NCI-H345 treated with DMSO at 0.1 percent for 48 hours (cell line): ENCODE data around the gene CEP85.
"Not testable (repeated sequence)": the region's sequence is repeated elsewhere in the genome, so short reads cannot be mapped to it uniquely, and the experiment has no call there.

Source experiments
- DNase-seq: peaks from one replicate; lab custom pipeline; 2025; ENCODE audit not compliant: unreplicated experiment; lab: John Stamatoyannopoulos, UW

Gene CEP85

GRCh38 chr1:26288311-26288941 lies 54.4 kb downstream of the CEP85 start:
- no peak for DNase-seq

- no peak for DNase-seq
These were observed 55.4 kb downstream of the CEP85 start for GRCh38 chr1:26289158-26290059.

- DNase-seq, result no peak
These were observed 56.3 kb downstream of the CEP85 start for GRCh38 chr1:26290122-26290881.

GRCh38 chr1:26290882-26291261 lies 56.9 kb downstream of the CEP85 start:
- DNase-seq, result no peak

- no peak for DNase-seq
These were observed 57.4 kb downstream of the CEP85 start for GRCh38 chr1:26291433-26291832.

GRCh38 chr1:26291939-26292338 lies 57.9 kb downstream of the CEP85 start:
- DNase-seq, result no peak

- DNase-seq, result not testable (repeated sequence)
These were observed 58.7 kb downstream of the CEP85 start for GRCh38 chr1:26292735-26293134.

- DNase-seq, result no peak
These were observed 60.0 kb downstream of the CEP85 start for GRCh38 chr1:26293911-26294463.

- no peak for DNase-seq
These were observed 61.5 kb downstream of the CEP85 start for GRCh38 chr1:26295194-26296138.

- no peak for DNase-seq
These were observed 62.5 kb downstream of the CEP85 start for GRCh38 chr1:26296340-26297056.

- DNase-seq, result no peak
These were observed 63.2 kb downstream of the CEP85 start for GRCh38 chr1:26297057-26297790.

- DNase-seq, result no peak
These were observed 63.8 kb downstream of the CEP85 start for GRCh38 chr1:26297791-26298124.

- no peak for DNase-seq
These were observed 66.7 kb downstream of the CEP85 start for GRCh38 chr1:26300578-26301275.

GRCh38 chr1:26302733-26303405 lies 68.9 kb downstream of the CEP85 start:
- no peak for DNase-seq

- no peak for DNase-seq
These were observed 71.8 kb downstream of the CEP85 start for GRCh38 chr1:26305667-26306289.

- DNase-seq, result peak; percentile 98
These were observed 72.6 kb downstream of the CEP85 start, which contains the start of gene UBXN11 for GRCh38 chr1:26306290-26307229. Gene UBXN11 (minus strand): TSS chr1:26306636. CDS start chr1:26302883, 3,753 bp downstream.
